Loucy (cell line): ENCODE measurements around the gene TRIO.

Experiments
- H2AFZ ChIP-seq: fragments of 200-600 bp; sonication (generic); 2 replicates; pipeline ENCODE4 v1.6.0; 2016; ENCODE audit warnings: antibody characterized with exemption, mild to moderate bottlenecking, low read length, moderate library complexity
- H3F3A ChIP-seq: fragments of 200-600 bp; 2 replicates; pipeline ENCODE4 v1.6.0; 2016; ENCODE audit warnings: antibody characterized with exemption, low read depth, mild to moderate bottlenecking
- H3K27me3 ChIP-seq: fragments of 200-600 bp; sonication (generic); 2 replicates; pipeline ENCODE4 v1.6.1; 2014; ENCODE audit warnings: low read length, mild to moderate bottlenecking; ENCODE audit not compliant: insufficient read depth, poor library complexity, severe bottlenecking
- H3K36me3 ChIP-seq: fragments of 200-600 bp; sonication (generic); 2 replicates; pipeline ENCODE4 v1.6.1; 2016; ENCODE audit warnings: low read length; ENCODE audit not compliant: insufficient read depth
- H3K4me1 ChIP-seq: fragments of 200-600 bp; sonication (generic); 2 replicates; pipeline ENCODE4 v1.5.1; 2014; ENCODE audit warnings: low read length, mild to moderate bottlenecking; ENCODE audit not compliant: insufficient read depth, poor library complexity, severe bottlenecking
- H3K4me2 ChIP-seq: fragments of 200-600 bp; sonication (generic); 2 replicates; pipeline ENCODE4 v1.6.0; 2014; ENCODE audit warnings: antibody characterized with exemption, low read length, low read depth, mild to moderate bottlenecking; ENCODE audit not compliant: poor library complexity, severe bottlenecking
- H3K4me3 ChIP-seq: fragments of 200-600 bp; sonication (generic); 2 replicates; pipeline ENCODE4 v1.5.1; 2014; ENCODE audit warnings: low read length, mild to moderate bottlenecking, mixed read lengths; ENCODE audit not compliant: poor library complexity, severe bottlenecking
- H3K79me2 ChIP-seq: fragments of 200-600 bp; sonication (generic); 2 replicates; pipeline ENCODE4 v1.6.1; 2014; ENCODE audit warnings: low read length; ENCODE audit not compliant: insufficient read depth
- H3K9ac ChIP-seq: fragments of 200-600 bp; sonication (generic); 2 replicates; pipeline ENCODE4 v1.6.0; 2014; ENCODE audit warnings: mild to moderate bottlenecking, low read depth, low read length, moderate library complexity; ENCODE audit not compliant: poor library complexity, severe bottlenecking
- H3K9me2 ChIP-seq: fragments of 200-600 bp; sonication (generic); replicated peaks from 2 replicates; pipeline ENCODE4 v1.6.1; 2016; ENCODE audit warnings: low read depth, low read length, mixed read lengths
- H3K9me3 ChIP-seq: fragments of 200-600 bp; sonication (generic); 2 replicates; pipeline ENCODE4 v1.6.1; 2014; ENCODE audit warnings: mild to moderate bottlenecking, antibody characterized with exemption, low read length, low read depth; ENCODE audit not compliant: insufficient read depth
- H4K20me1 ChIP-seq: fragments of 200-600 bp; sonication (generic); 2 replicates; pipeline ENCODE4 v1.6.0; 2014; ENCODE audit warnings: antibody characterized with exemption, low read length, mild to moderate bottlenecking; ENCODE audit not compliant: insufficient read depth, poor library complexity, severe bottlenecking
- CTCF ChIP-seq: fragments of 200-600 bp; sonication (generic); conservative IDR thresholded peaks from 2 replicates; pipeline ENCODE4 v1.5.1; 2014; ENCODE audit warnings: mild to moderate bottlenecking, antibody characterized with exemption, low read length
- EZH2phosphoT487 ChIP-seq: fragments of 200-600 bp; IDR thresholded peaks from 2 replicates; pipeline ENCODE4 v1.6.1; 2018; ENCODE audit warnings: antibody characterized with exemption, mild to moderate bottlenecking, moderate library complexity, borderline replicate concordance

The TRIO gene

GRCh38 chr5:14176888-14177287, 33.7 kb downstream of the TRIO start:
- Histone ChIP-seq H3K79me2 (peaks cover 98% of the 10 kb centered on the region), H4K20me1 (peaks cover 47% of the 10 kb centered on the region), H3K9ac (no peak overlapping the region), H3K9me3 (no peaks in the 10 kb centered on the region), H3K4me1 (peaks cover 44% of the 10 kb centered on the region), H3F3A (no peaks in the 10 kb centered on the region), H3K4me3 (no peak overlapping the region), H2AFZ (no peak overlapping the region), H3K36me3 (no peaks in the 10 kb centered on the region), H3K27me3 (no peaks in the 10 kb centered on the region), H3K4me2 (no peak overlapping the region), H3K9me2 (no peaks in the 10 kb centered on the region)
- TF ChIP-seq CTCF (no peak), EZH2phosphoT487 (no peak)

- Histone ChIP-seq H3K79me2 (peaks cover 98% of the 10 kb centered on the region), H3K9ac (no peak overlapping the region), H3K36me3 (no peaks in the 10 kb centered on the region), H3K27me3 (no peaks in the 10 kb centered on the region), H4K20me1 (peaks cover 49% of the 10 kb centered on the region), H3K9me3 (no peaks in the 10 kb centered on the region), H3K4me3 (no peak overlapping the region), H3F3A (no peaks in the 10 kb centered on the region), H2AFZ (no peak overlapping the region), H3K4me2 (no peak overlapping the region), H3K4me1 (peaks cover 37% of the 10 kb centered on the region), H3K9me2 (no peaks in the 10 kb centered on the region)
- TF ChIP-seq CTCF (no peak), EZH2phosphoT487 (no peak)
Observed at GRCh38 chr5:14177634-14178033, 34.5 kb downstream of the TRIO start.

GRCh38 chr5:14178091-14178490, 34.9 kb downstream of the TRIO start:
- no peaks in the 10 kb centered on the region for H3K9me3 ChIP-seq
- no peak overlapping the region for H3K9ac ChIP-seq
- no peaks in the 10 kb centered on the region for H3K9me2 ChIP-seq
- no peaks in the 10 kb centered on the region for H3K36me3 ChIP-seq
- no peaks in the 10 kb centered on the region for H3K27me3 ChIP-seq
- peaks cover 38% of the 10 kb centered on the region for H3K4me1 ChIP-seq
- H3K79me2 ChIP-seq: peaks cover 98% of the 10 kb centered on the region
- peaks cover 50% of the 10 kb centered on the region for H4K20me1 ChIP-seq
- H3K4me3 ChIP-seq: no peak overlapping the region
- no peak overlapping the region for H2AFZ ChIP-seq
- no peak overlapping the region for H3K4me2 ChIP-seq
- no peaks in the 10 kb centered on the region for H3F3A ChIP-seq
- TF ChIP-seq EZH2phosphoT487 (no peak), CTCF (no peak)
